ENCODE data around the gene PABPN1.

- TF ChIP-seq SRF (IDR thresholded peaks at IDR 0.05; ENCODE audit: low read depth, low read length) (no peak), CTCF (CRISPR knock-in tag; IDR thresholded peaks at IDR 0.05) (no peak), BCL6 (CRISPR knock-in tag; IDR thresholded peaks at IDR 0.05) (no peak), ZNF235 (CRISPR knock-in tag; IDR thresholded peaks at IDR 0.05; ENCODE audit: borderline replicate concordance) (no peak), ZNF749 (CRISPR knock-in tag; IDR thresholded peaks at IDR 0.05; ENCODE audit: borderline replicate concordance) (no peak), CBX1 (IDR thresholded peaks at IDR 0.05; ENCODE audit: low read depth) (no peak), ZFX (CRISPR knock-in tag; IDR thresholded peaks at IDR 0.05; ENCODE audit: low read depth) (no peak), RFX5 (IDR thresholded peaks at IDR 0.05; ENCODE audit: low read depth, low read length) (no peak), ZBTB38 (CRISPR knock-in tag; IDR thresholded peaks at IDR 0.05) (no peak), HNRNPL (IDR thresholded peaks at IDR 0.05; ENCODE audit: low read depth, low read length) (no peak)
Measured at GRCh38 chr14:23275412-23275811, 45.8 kb upstream of the PABPN1 start.
